Prostate gland (tissue), 2 donors: ENCODE results near the gene SP9. TPM values are rescaled to one million over a fixed set of nuclear protein-coding genes. Genes with fewer than 3 reads are reported as not detected.

Experiments used
- DNase-seq: peaks from one replicate; pipeline ENCODE4 v3.0.0-alpha.2; 2019; ENCODE audit warnings: low spot score
- H3K27ac ChIP-seq, 2 donors: fragments of 200-600 bp; sonication (generic); 2 replicates each; pipeline ENCODE4 v1.5.1; 2017 to 2019
- H3K27me3 ChIP-seq: fragments of 200-600 bp; sonication (generic); replicated peaks from 2 replicates; pipeline ENCODE4 v1.5.1; 2019; ENCODE audit not compliant: insufficient read depth
- H3K36me3 ChIP-seq, 2 donors: fragments of 200-600 bp; sonication (generic); 1 replicate in 1 of 2; 2 replicates in 1 of 2; pipeline versions ENCODE4 v1.5.1 to v1.8.1; 2017 to 2019
- H3K4me1 ChIP-seq: fragments of 200-600 bp; sonication (generic); replicated peaks from 2 replicates; pipeline ENCODE4 v1.5.1; 2019
- H3K4me3 ChIP-seq, 2 donors: fragments of 200-600 bp; sonication (generic); 2 replicates each; pipeline ENCODE4 v1.5.1; 2017 to 2019
- H3K9me3 ChIP-seq: fragments of 200-600 bp; sonication (generic); 2 replicates; pipeline ENCODE4 v1.5.1; 2017
- POLR2A ChIP-seq: fragments of 450-650 bp; IDR thresholded peaks from one replicate; pipeline ENCODE4 v1.6.1; 2016; ENCODE audit warnings: antibody characterized with exemption, mild to moderate bottlenecking
- POLR2AphosphoS5 ChIP-seq: sonication (generic); formaldehyde crosslinking; IDR thresholded peaks from one replicate; pipeline ENCODE4 v1.6.1; 2017; ENCODE audit warnings: antibody characterized with exemption
- WGBS: methylation state at CpG from one replicate; pipeline ENCODE4 v1.1.5; 2018; 5-methylcytosine and 5-hydroxymethylcytosine counted together
- intact Hi-C: fragments of 100-400 bp; cut with DNase I; formaldehyde crosslinking; loops from one replicate; pipeline ENCODE4 v1.14.2; 2022
- total RNA-seq, 2 donors: library from RNA; depleted of rRNA; stranded (reverse); fragments of >200 nt; gene quantifications; one replicate each; pipeline ENCODE4 v1.1.0, GENCODE V29; 2016
- TF ChIP-seq, protein P1 (sequence below), 4 experiments: fragments of 200-600 bp in 2 of 4; fragments of 450-650 bp in 2 of 4; sonication (generic) in 2 of 4; IDR thresholded peaks; 1 replicate in 3 of 4; 2 replicates in 1 of 4; pipeline ENCODE4 v1.5.1; 2016 to 2019; ENCODE audit warnings: antibody characterized with exemption in 4 of 4, mild to moderate bottlenecking in 2 of 4, moderate library complexity in 2 of 4

Gene SP9
- total RNA-seq, 2 donors from 2014 or later: 0.40 TPM; not detected in 1

DNA sequence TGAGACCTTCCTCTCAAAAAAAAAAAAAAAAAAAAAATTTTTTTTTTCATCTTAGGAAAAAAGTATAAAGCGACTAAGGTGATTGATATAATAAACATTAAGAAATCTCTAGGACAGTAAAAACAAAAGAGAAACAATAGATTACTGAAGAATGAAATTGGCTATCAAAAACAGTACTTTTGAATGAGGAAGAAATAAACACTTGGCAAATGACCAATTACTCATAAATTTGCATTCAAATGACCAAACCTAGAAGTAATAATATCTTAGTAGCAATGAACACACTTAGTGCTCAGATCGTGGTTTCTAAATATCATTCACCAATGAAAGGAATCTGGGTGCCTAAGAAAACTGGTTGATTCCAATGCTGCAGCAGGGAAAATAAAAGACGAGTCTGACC, 50.4 kb downstream of the SP9 start:
- TF ChIP-seq POLR2AphosphoS5 (no peak), POLR2A (no peak)
- TF ChIP-seq, protein P1, sequence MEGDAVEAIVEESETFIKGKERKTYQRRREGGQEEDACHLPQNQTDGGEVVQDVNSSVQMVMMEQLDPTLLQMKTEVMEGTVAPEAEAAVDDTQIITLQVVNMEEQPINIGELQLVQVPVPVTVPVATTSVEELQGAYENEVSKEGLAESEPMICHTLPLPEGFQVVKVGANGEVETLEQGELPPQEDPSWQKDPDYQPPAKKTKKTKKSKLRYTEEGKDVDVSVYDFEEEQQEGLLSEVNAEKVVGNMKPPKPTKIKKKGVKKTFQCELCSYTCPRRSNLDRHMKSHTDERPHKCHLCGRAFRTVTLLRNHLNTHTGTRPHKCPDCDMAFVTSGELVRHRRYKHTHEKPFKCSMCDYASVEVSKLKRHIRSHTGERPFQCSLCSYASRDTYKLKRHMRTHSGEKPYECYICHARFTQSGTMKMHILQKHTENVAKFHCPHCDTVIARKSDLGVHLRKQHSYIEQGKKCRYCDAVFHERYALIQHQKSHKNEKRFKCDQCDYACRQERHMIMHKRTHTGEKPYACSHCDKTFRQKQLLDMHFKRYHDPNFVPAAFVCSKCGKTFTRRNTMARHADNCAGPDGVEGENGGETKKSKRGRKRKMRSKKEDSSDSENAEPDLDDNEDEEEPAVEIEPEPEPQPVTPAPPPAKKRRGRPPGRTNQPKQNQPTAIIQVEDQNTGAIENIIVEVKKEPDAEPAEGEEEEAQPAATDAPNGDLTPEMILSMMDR (IDR thresholded peaks at IDR 0.05): no peak
- Histone ChIP-seq H3K9me3 (no peaks in the 10 kb centered on the region), H3K27ac (no peak overlapping the region), H3K4me3 (no peak overlapping the region), H3K4me1 (no peaks in the 10 kb centered on the region), H3K36me3 (no peaks in the 10 kb centered on the region), H3K27me3 (no peaks in the 10 kb centered on the region)
- DNase-seq: no peak
- 89% methylated on average over 3 of the region's 3 CpGs for WGBS
- intact Hi-C loops: no loop called here

Other genes with a start within 250 kb of the SP9 start
- gene OLA1, start 86.4 kb upstream of the SP9 start, total RNA-seq: 10 to 100 TPM; 40.9 to 43.9 TPM
- 10 to 100 TPM; 22.4 to 39.8 TPM for gene SCRN3, start 60.8 kb downstream of the SP9 start, total RNA-seq
- 1 to 10 TPM; 3.7 to 4.5 TPM for gene GPR155, start 152.1 kb downstream of the SP9 start, total RNA-seq